Testis (tissue), 3 donors: ENCODE results near the gene CDH4. TPM values are rescaled to one million over a fixed set of nuclear protein-coding genes. Genes with fewer than 3 reads are reported as not detected.

Experiments used
- DNase-seq: peaks from one replicate; pipeline ENCODE4 v3.0.0-alpha.2; 2019
- H3K27ac ChIP-seq, 2 donors: fragments of 200-600 bp; sonication (generic); one replicate each; pipeline ENCODE4 v1.5.1; 2019
- H3K27me3 ChIP-seq: fragments of 200-600 bp; sonication (generic); one replicate; pipeline ENCODE4 v1.5.1; 2019
- H3K36me3 ChIP-seq: fragments of 200-600 bp; sonication (generic); one replicate; pipeline ENCODE4 v1.5.1; 2017; ENCODE audit warnings: low read depth; ENCODE audit errors: missing control alignments
- H3K4me1 ChIP-seq: fragments of 200-600 bp; sonication (generic); one replicate; pipeline ENCODE4 v1.5.1; 2019
- H3K4me3 ChIP-seq, 2 donors: fragments of 200-600 bp; sonication (generic); one replicate each; pipeline ENCODE4 v1.5.1; 2017 to 2019
- H3K9me3 ChIP-seq: fragments of 200-600 bp; sonication (generic); one replicate; pipeline ENCODE4 v1.5.1; 2017
- CTCF ChIP-seq, 3 experiments: fragments of 450-650 bp in 2 of 3; fragments of 200-600 bp in 1 of 3; sonication (generic) in 1 of 3; IDR thresholded peaks; one replicate each; pipeline ENCODE4 v1.5.1; 2016 to 2019; ENCODE audit warnings: antibody characterized with exemption in 3 of 3, mild to moderate bottlenecking in 2 of 3, moderate library complexity in 1 of 3
- POLR2A ChIP-seq: fragments of 450-650 bp; IDR thresholded peaks from one replicate; pipeline ENCODE4 v1.6.1; 2017; ENCODE audit warnings: antibody characterized with exemption, mild to moderate bottlenecking, moderate library complexity
- WGBS, 2 donors: methylation state at CpG; one replicate each; pipeline ENCODE4 v1.1.5; 2018; 5-methylcytosine and 5-hydroxymethylcytosine counted together
- intact Hi-C: fragments of 100-400 bp; cut with DNase I; formaldehyde crosslinking; loops from one replicate; pipeline ENCODE4 v1.15.1; 2023; ENCODE audit warnings: low total_unique reads
- polyA plus RNA-seq: library from polyadenylated mRNA; stranded (reverse); fragments of 350-450 nt; fragmentation: Illumina TruSeq; extraction: RNeasy Lipid Tissue Mini Kit (QIAGEN cat#74804); gene quantifications from one replicate; pipeline ENCODE4 v1.2.3, GENCODE V29; 2014; ENCODE audit warnings: low read depth, low replicate concordance; ENCODE audit not compliant: insufficient read depth
- total RNA-seq, 2 donors: library from RNA; depleted of rRNA; stranded (reverse); fragments of >200 nt; gene quantifications; one replicate each; pipeline ENCODE4 v1.2.3, GENCODE V29; 2016

CDH4 gene
- total and polyA plus RNA-seq, 3 donors from 2014 or later = 1.4 to 3.3 (median 1.9) TPM

- Histone ChIP-seq H3K36me3 (no peaks in the 10 kb centered on the region), H3K27ac (no peak overlapping the region), H3K4me3 (no peak overlapping the region), H3K4me1 (no peaks in the 10 kb centered on the region), H3K27me3 (no peaks in the 10 kb centered on the region), H3K9me3 (no peaks in the 10 kb centered on the region)
- intact Hi-C loops = no loop called here
- 79 to 80% methylated on average over 9 to 11 of the region's 11 CpGs for WGBS, 2 donors
- DNase-seq = no peak
- TF ChIP-seq CTCF (IDR thresholded peaks at IDR 0.05) (no peak), POLR2A (no peak)
Observed at GRCh38 chr20:61366914-61367313, 114.9 kb downstream of the CDH4 start.

- TF ChIP-seq CTCF (IDR thresholded peaks at IDR 0.05) (no peak), POLR2A (no peak)
- intact Hi-C loops = no loop called here
- no peaks in the 10 kb centered on the region for H3K4me1 ChIP-seq
- no peak overlapping the region for H3K27ac ChIP-seq
- no peak for DNase-seq
- H3K9me3 ChIP-seq = no peaks in the 10 kb centered on the region
- H3K27me3 ChIP-seq = no peaks in the 10 kb centered on the region
- no peaks in the 10 kb centered on the region for H3K36me3 ChIP-seq
- 81 to 90% methylated on average over 13 of the region's 13 CpGs for WGBS, 2 donors
- no peak overlapping the region for H3K4me3 ChIP-seq
Observed at GRCh38 chr20:61369731-61370520, 117.9 kb downstream of the CDH4 start.

GRCh38 chr20:61370841-61371303 lies 118.8 kb downstream of the CDH4 start:
- DNase-seq = no peak
- Histone ChIP-seq H3K9me3 (no peaks in the 10 kb centered on the region), H3K4me1 (no peaks in the 10 kb centered on the region), H3K27ac (no peak overlapping the region), H3K36me3 (no peaks in the 10 kb centered on the region), H3K4me3 (no peak overlapping the region), H3K27me3 (no peaks in the 10 kb centered on the region)
- TF ChIP-seq POLR2A (no peak), CTCF (IDR thresholded peaks at IDR 0.05) (no peak)
- WGBS, 2 donors = 53 to 64% methylated on average over 17 to 20 of the region's 20 CpGs
- intact Hi-C loops = no loop called here

GRCh38 chr20:61371501-61372136 lies 119.6 kb downstream of the CDH4 start:
- 81 to 84% methylated on average over 19 to 22 of the region's 22 CpGs for WGBS, 2 donors
- intact Hi-C loops = no loop called here
- H3K36me3 ChIP-seq = no peaks in the 10 kb centered on the region
- H3K27me3 ChIP-seq = no peaks in the 10 kb centered on the region
- DNase-seq = no peak
- H3K4me1 ChIP-seq = no peaks in the 10 kb centered on the region
- H3K9me3 ChIP-seq = no peaks in the 10 kb centered on the region
- H3K27ac ChIP-seq = no peak overlapping the region
- H3K4me3 ChIP-seq = no peak overlapping the region
- TF ChIP-seq CTCF (IDR thresholded peaks at IDR 0.05) = no peak
- TF ChIP-seq POLR2A = no peak
